Neuronal stem cell (in vitro differentiated cells): ENCODE measurements around the gene ASCC1.

Experiments used
- DNase-seq: peaks from one replicate; pipeline ENCODE4 v3.0.0-alpha.2; 2013; ENCODE audit warnings: low spot score
- H2AFZ ChIP-seq: one replicate; pipeline ENCODE4 v1.6.1; 2013; ENCODE audit warnings: mild to moderate bottlenecking, low read length, inconsistent platforms
- H2AK5ac ChIP-seq: 2 replicates; pipeline ENCODE4 v1.6.1; 2013; ENCODE audit warnings: low read depth, mild to moderate bottlenecking, inconsistent platforms, low read length, moderate library complexity, mixed read lengths
- H2BK120ac ChIP-seq: 2 replicates; pipeline ENCODE4 v1.6.1; 2013; ENCODE audit warnings: low read depth, mild to moderate bottlenecking, inconsistent platforms, low read length, moderate library complexity, mixed read lengths
- H2BK12ac ChIP-seq: one replicate; pipeline ENCODE4 v1.6.1; 2013; ENCODE audit warnings: low read length, inconsistent platforms
- H2BK15ac ChIP-seq: 2 replicates; pipeline ENCODE4 v1.6.1; 2013; ENCODE audit warnings: mild to moderate bottlenecking, low read length, inconsistent platforms, mixed read lengths
- H2BK5ac ChIP-seq: one replicate; pipeline ENCODE4 v1.6.1; 2013; ENCODE audit warnings: inconsistent platforms, mild to moderate bottlenecking, low read length, moderate library complexity
- H3K14ac ChIP-seq: one replicate; pipeline ENCODE4 v1.6.1; 2013; ENCODE audit warnings: low read length, inconsistent platforms
- H3K18ac ChIP-seq: 2 replicates; pipeline ENCODE4 v1.6.1; 2013; ENCODE audit warnings: low read length, inconsistent platforms
- H3K23ac ChIP-seq: 2 replicates; pipeline ENCODE4 v1.6.1; 2013; ENCODE audit warnings: low read depth, mild to moderate bottlenecking, mixed read lengths, low read length, inconsistent platforms; ENCODE audit not compliant: poor library complexity
- H3K27ac ChIP-seq: replicated peaks from 3 replicates; pipeline ENCODE4 v1.5.1; 2013; ENCODE audit warnings: low read length, inconsistent platforms
- H3K27me3 ChIP-seq, 3 experiments: 2 replicates each; pipeline ENCODE4 v1.6.1; 2013; ENCODE audit warnings: low read length in 3 of 3, mild to moderate bottlenecking in 2 of 3, inconsistent platforms in 1 of 3, low read depth in 1 of 3, mixed read lengths in 1 of 3, moderate library complexity in 1 of 3; ENCODE audit not compliant: control insufficient read depth in 3 of 3, insufficient read depth in 3 of 3
- H3K36me3 ChIP-seq, 2 donors: replicated peaks in 1 of 2; 2 replicates each; pipeline ENCODE4 v1.6.1; 2013; ENCODE audit warnings: low read length in 2 of 2; ENCODE audit not compliant: control insufficient read depth in 2 of 2, insufficient read depth in 2 of 2
- H3K4ac ChIP-seq: 2 replicates; pipeline ENCODE4 v1.6.1; 2013; ENCODE audit warnings: inconsistent platforms, mild to moderate bottlenecking, low read length, moderate library complexity
- H3K4me1 ChIP-seq, 2 donors: 1 replicate in 1 of 2; 2 replicates in 1 of 2; pipeline ENCODE4 v1.6.1; 2013; ENCODE audit warnings: low read length in 2 of 2, low read depth in 1 of 2; ENCODE audit not compliant: control insufficient read depth in 2 of 2, insufficient read depth in 1 of 2
- H3K4me2 ChIP-seq: one replicate; pipeline ENCODE4 v1.6.1; 2013; ENCODE audit warnings: mild to moderate bottlenecking, low read length, inconsistent platforms; ENCODE audit not compliant: insufficient read depth, poor library complexity, severe bottlenecking
- H3K4me3 ChIP-seq, 2 donors: 2 replicates each; pipeline ENCODE4 v1.5.1; 2013; ENCODE audit warnings: low read length in 2 of 2, mild to moderate bottlenecking in 2 of 2, inconsistent platforms in 1 of 2, moderate library complexity in 1 of 2
- H3K79me1 ChIP-seq: one replicate; pipeline ENCODE4 v1.6.1; 2013; ENCODE audit warnings: low read depth, mild to moderate bottlenecking, inconsistent platforms, low read length, moderate library complexity
- H3K9ac ChIP-seq: one replicate; pipeline ENCODE4 v1.6.1; 2013; ENCODE audit warnings: mild to moderate bottlenecking, low read depth, low read length, inconsistent platforms; ENCODE audit not compliant: poor library complexity
- H3K9me3 ChIP-seq, 2 donors: replicated peaks in 1 of 2; 2 replicates each; pipeline versions ENCODE3 to v1.6.1; 2013; ENCODE audit warnings: low read length in 2 of 2, mild to moderate bottlenecking in 2 of 2, inconsistent platforms in 1 of 2, low read depth in 1 of 2, mixed read lengths in 1 of 2, moderate library complexity in 1 of 2; ENCODE audit not compliant: control insufficient read depth in 2 of 2, insufficient read depth in 1 of 2
- H4K8ac ChIP-seq: one replicate; pipeline ENCODE4 v1.6.1; 2013; ENCODE audit warnings: low read depth, mild to moderate bottlenecking, inconsistent platforms, low read length, moderate library complexity
- H4K91ac ChIP-seq: one replicate; pipeline ENCODE4 v1.6.1; 2013; ENCODE audit warnings: low read length, low read depth, mild to moderate bottlenecking, inconsistent platforms; ENCODE audit not compliant: poor library complexity
- WGBS, 2 donors: extraction: QIAGEN DNeasy Blood & Tissue Kit; methylation state at CpG; one replicate each; pipeline ENCODE4 v1.1.7; 2013; ENCODE audit warnings: missing lambda C conversion rate in 2 of 2, mixed read lengths in 1 of 2; ENCODE audit not compliant: insufficient read length in 2 of 2, insufficient replicate concordance in 1 of 2; ENCODE audit errors: extremely low coverage in 2 of 2; 5-methylcytosine and 5-hydroxymethylcytosine counted together

The ASCC1 gene

DNA sequence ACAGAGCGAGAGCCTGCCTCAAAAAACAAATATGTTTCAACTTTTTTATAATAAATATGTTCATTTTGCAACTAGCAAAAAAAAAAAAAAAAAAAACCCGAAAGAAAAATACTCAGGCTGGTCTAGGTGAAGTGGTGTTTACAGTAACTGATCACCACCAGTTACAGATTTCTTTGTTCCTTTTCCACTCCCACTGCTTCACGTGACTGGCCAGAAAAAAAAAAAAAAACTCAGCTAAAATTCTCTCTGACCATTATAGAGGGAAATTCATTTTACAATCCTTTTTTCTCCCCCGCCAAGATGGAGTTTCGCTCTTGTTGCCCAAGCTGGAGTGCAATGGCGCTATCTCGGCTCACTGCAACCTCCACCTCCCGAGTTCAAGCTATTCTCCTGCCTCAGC lies 4.6 kb upstream of the ASCC1 start:
- Histone ChIP-seq H3K27me3 (no peaks in the 10 kb centered on the region), H3K18ac (no peak overlapping the region), H2BK12ac (no peak overlapping the region), H2AFZ (no peak overlapping the region), H4K91ac (no peak overlapping the region), H3K4me1 (peaks cover 3% of the 10 kb centered on the region in 2 donors), H3K27ac (no peak overlapping the region), H3K23ac (no peak overlapping the region), H3K4ac (no peak overlapping the region), H3K9me3 (no peaks in the 10 kb centered on the region), H3K14ac (no peak overlapping the region), H4K8ac (no peak overlapping the region), H3K9ac (no peak overlapping the region), H2BK5ac (no peak overlapping the region), H3K4me3 (no peak overlapping the region), H2AK5ac (no peak overlapping the region), H3K4me2 (no peak overlapping the region), H3K36me3 (peaks cover 11 to 34% of the 10 kb centered on the region in 2 donors), H3K79me1 (peaks cover 2% of the 10 kb centered on the region), H2BK15ac (no peak overlapping the region), H2BK120ac (no peak overlapping the region)
- no peak for DNase-seq
- no CpG with 5 or more reads among the region's 8 CpGs for WGBS, 2 donors

GRCh38 chr10:72219235-72219814 lies 3.2 kb upstream of the ASCC1 start:
- Histone ChIP-seq H2BK12ac (no peak overlapping the region), H3K4ac (no peak overlapping the region), H2AFZ (no peak overlapping the region), H3K4me1 (peaks cover 6% of the 10 kb centered on the region in 2 donors), H3K79me1 (peaks cover 2% of the 10 kb centered on the region), H3K9ac (no peak overlapping the region), H3K36me3 (peaks cover 7 to 27% of the 10 kb centered on the region in 2 donors), H3K18ac (no peak overlapping the region), H3K14ac (no peak overlapping the region), H4K8ac (no peak overlapping the region), H3K27ac (no peak overlapping the region), H2BK15ac (no peak overlapping the region), H2BK5ac (no peak overlapping the region), H2BK120ac (no peak overlapping the region), H3K27me3 (no peaks in the 10 kb centered on the region), H4K91ac (no peak overlapping the region), H2AK5ac (no peak overlapping the region), H3K4me3 (no peak overlapping the region), H3K9me3 (no peaks in the 10 kb centered on the region), H3K4me2 (no peak overlapping the region), H3K23ac (no peak overlapping the region)
- WGBS, 2 donors = no CpG with 5 or more reads among the region's 6 CpGs
- DNase-seq = no peak

DNA sequence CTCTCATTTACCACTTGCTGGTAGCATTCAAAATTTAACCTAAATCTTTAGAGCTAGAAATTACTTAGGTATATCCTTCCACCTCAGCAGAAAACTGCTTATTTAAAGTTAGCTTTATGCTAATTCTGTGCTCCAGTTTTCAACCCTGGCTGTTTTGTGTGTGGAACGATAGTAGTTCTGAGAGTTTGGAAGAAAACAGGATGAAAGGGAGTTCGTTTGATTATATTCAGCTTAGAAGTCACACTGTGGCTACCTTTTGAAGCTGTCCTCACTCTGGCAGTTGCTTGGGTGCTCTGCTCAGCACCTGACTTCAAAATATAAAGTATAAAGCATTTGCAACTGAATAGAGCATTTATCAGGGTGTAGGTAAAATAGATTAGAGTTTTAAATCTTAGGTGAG lies 2.6 kb upstream of the ASCC1 start:
- Histone ChIP-seq H3K14ac (no peak overlapping the region), H2BK15ac (no peak overlapping the region), H2AK5ac (no peak overlapping the region), H3K27ac (no peak overlapping the region), H3K36me3 (peaks cover 6 to 21% of the 10 kb centered on the region in 2 donors), H3K4me3 (no peak overlapping the region), H2BK120ac (no peak overlapping the region), H3K27me3 (no peaks in the 10 kb centered on the region), H2BK5ac (no peak overlapping the region), H3K18ac (no peak overlapping the region), H2BK12ac (no peak overlapping the region), H4K8ac (no peak overlapping the region), H3K4me2 (no peak overlapping the region), H3K23ac (no peak overlapping the region), H3K9me3 (no peaks in the 10 kb centered on the region), H3K9ac (no peak overlapping the region), H3K4me1 (peaks cover 6% of the 10 kb centered on the region in 2 donors), H3K4ac (no peak overlapping the region), H3K79me1 (peaks cover 2% of the 10 kb centered on the region), H4K91ac (no peak overlapping the region), H2AFZ (no peak overlapping the region)
- DNase-seq = no peak
- WGBS, 2 donors = no CpG with 5 or more reads among the region's 2 CpGs

DNA sequence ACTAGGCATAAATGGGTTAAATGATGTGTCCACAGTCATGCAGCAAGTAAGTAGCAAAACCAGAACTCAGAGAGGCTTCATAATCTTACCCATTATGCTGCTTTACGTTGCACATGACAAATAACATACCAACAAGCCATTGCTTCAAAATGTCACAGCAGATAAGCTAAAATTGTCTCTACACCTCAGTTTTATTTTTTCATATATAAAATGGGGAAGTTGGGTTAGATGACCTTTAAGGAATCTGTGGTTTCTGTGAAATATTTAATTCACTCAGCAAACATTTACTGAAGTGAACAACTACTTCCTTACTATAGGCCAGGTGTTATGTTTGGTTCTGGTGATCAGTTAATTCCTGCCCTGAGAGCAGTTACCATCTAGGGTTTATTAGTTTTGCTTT lies 2.2 kb upstream of the ASCC1 start:
- no peak overlapping the region for H3K4ac ChIP-seq
- H2BK15ac ChIP-seq = no peak overlapping the region
- no peak overlapping the region for H2AK5ac ChIP-seq
- H3K4me2 ChIP-seq = no peak overlapping the region
- H4K91ac ChIP-seq = no peak overlapping the region
- no peak overlapping the region for H3K23ac ChIP-seq
- no peak overlapping the region for H2BK12ac ChIP-seq
- no CpG with 5 or more reads among the region's 1 CpG for whole genome bisulfite sequencing, 2 donors
- no peak overlapping the region for H3K14ac ChIP-seq
- no peaks in the 10 kb centered on the region for H3K9me3 ChIP-seq
- no peak overlapping the region for H3K27ac ChIP-seq
- no peak overlapping the region for H3K4me3 ChIP-seq
- H2BK120ac ChIP-seq = no peak overlapping the region
- H2BK5ac ChIP-seq = no peak overlapping the region
- peaks cover 4 to 17% of the 10 kb centered on the region in 2 donors for H3K36me3 ChIP-seq
- H3K27me3 ChIP-seq = no peaks in the 10 kb centered on the region
- peaks cover 2% of the 10 kb centered on the region for H3K79me1 ChIP-seq
- no peak overlapping the region for H3K18ac ChIP-seq
- no peak for DNase-seq
- no peak overlapping the region for H4K8ac ChIP-seq
- H3K9ac ChIP-seq = no peak overlapping the region
- H3K4me1 ChIP-seq = peaks cover 6% of the 10 kb centered on the region in 2 donors
- no peak overlapping the region for H2AFZ ChIP-seq
